Measurements from ENCODE around the gene MSH6. TPM values are rescaled to one million over a fixed set of nuclear protein-coding genes. Genes with fewer than 3 reads are reported as not detected.

MSH6 gene
- total and polyA plus RNA-seq, 2 of the 8 experiments (the other 6 are each of a cell fraction or from before 2014, with no cell fraction given) = 45.8 to 301 TPM

- TF ChIP-seq EZH2 (IDR thresholded peaks at IDR 0.05; ENCODE audit: low read depth, low read length, severe bottlenecking) = no peak
Measured at GRCh38 chr2:47796090-47796697, 13.2 kb downstream of the MSH6 start (continued).

Data from H1 (cell line).